Breast epithelium (tissue), 4 donors: Measurements from ENCODE around the gene EPM2AIP1. TPM values are rescaled to one million over a fixed set of nuclear protein-coding genes. Genes with fewer than 3 reads are reported as not detected.
"Not testable (repeated sequence)": the region's sequence is repeated elsewhere in the genome, so short reads cannot be mapped to it uniquely, and the experiment has no call there.

Experiments
- DNase-seq, 2 donors: peaks; one replicate each; pipeline ENCODE4 v3.0.0-alpha.2; 2019; ENCODE audit warnings: low spot score in 2 of 2
- H3K27ac ChIP-seq, 2 donors: fragments of 200-600 bp; sonication (generic) in 1 of 2; one replicate each; pipeline ENCODE4 v1.5.1; 2016 to 2019; ENCODE audit warnings: mild to moderate bottlenecking in 1 of 2
- H3K27me3 ChIP-seq, 2 donors: fragments of 200-600 bp; sonication (generic) in 1 of 2; one replicate each; pipeline versions ENCODE4 v1.5.1 to v1.6.0; 2017 to 2019; ENCODE audit warnings: control low read depth in 1 of 2, mild to moderate bottlenecking in 1 of 2
- H3K36me3 ChIP-seq: fragments of 200-600 bp; one replicate; pipeline ENCODE4 v1.5.1; 2019
- H3K4me1 ChIP-seq, 2 donors: fragments of 200-600 bp; sonication (generic); one replicate each; pipeline ENCODE4 v1.5.1; 2016 to 2019; ENCODE audit warnings: control low read depth in 1 of 2
- H3K4me3 ChIP-seq, 3 donors: fragments of 200-600 bp; sonication (generic); 1 replicate in 2 of 3; 2 replicates in 1 of 3; pipeline ENCODE4 v1.5.1; 2016 to 2019; ENCODE audit warnings: mild to moderate bottlenecking in 3 of 3, moderate library complexity in 2 of 3
- H3K9me3 ChIP-seq, 2 donors: fragments of 200-600 bp; sonication (generic) in 1 of 2; one replicate each; pipeline ENCODE4 v1.5.1; 2016 to 2019; ENCODE audit warnings: control low read depth in 1 of 2
- CTCF ChIP-seq, 3 donors: fragments of 450-650 bp; IDR thresholded peaks; one replicate each; pipeline ENCODE4 v1.5.1; 2016 to 2017; ENCODE audit warnings: antibody characterized with exemption in 3 of 3, mild to moderate bottlenecking in 3 of 3, moderate library complexity in 3 of 3
- POLR2A ChIP-seq: fragments of 450-650 bp; IDR thresholded peaks from one replicate; pipeline ENCODE4 v1.6.1; 2016; ENCODE audit warnings: antibody characterized with exemption, mild to moderate bottlenecking, moderate library complexity
- POLR2AphosphoS5 ChIP-seq, 3 donors: sonication (generic); formaldehyde crosslinking; IDR thresholded peaks; one replicate each; pipeline ENCODE4 v1.6.1; 2017; ENCODE audit warnings: antibody characterized with exemption in 3 of 3
- intact Hi-C: fragments of 100-400 bp; cut with DNase I; formaldehyde crosslinking; loops from one replicate; pipeline ENCODE4 v1.15.1; 2023; ENCODE audit warnings: low total_unique reads
- total RNA-seq, 3 donors: library from RNA; depleted of rRNA; stranded (reverse); fragments of >200 nt; gene quantifications; one replicate each; pipeline ENCODE4 v1.1.0, GENCODE V29; 2016

Gene EPM2AIP1
- 10 to 100 TPM; 13.8 to 25.5 (median 14.1) TPM for total RNA-seq

- H3K4me3 ChIP-seq, result peak within 1 kb of the TSS; percentile 66 to 89 (median 78)
- peak within 1 kb of the TSS; percentile 99 for H3K27ac ChIP-seq
- H3K9me3 ChIP-seq, result no peaks in the 10 kb centered on the region
- no peaks in the 10 kb centered on the region for H3K36me3 ChIP-seq
- DNase-seq, result no peak
- intact Hi-C loops, result no loop called here
- TF ChIP-seq POLR2AphosphoS5 (IDR thresholded peaks at IDR 0.05) (peak; percentile 46 to 90 (median 87)), POLR2A (peak; percentile 71), CTCF (IDR thresholded peaks at IDR 0.05) (peak; percentile 35 to 44 (median 40))
- peaks cover 2 to 9% of the 10 kb centered on the region in 2 donors for H3K4me1 ChIP-seq
- no peaks in the 10 kb centered on the region for H3K27me3 ChIP-seq
Measured at GRCh38 chr3:36992806-36993325, at the start of gene EPM2AIP1. EPM2AIP1 (minus strand) TSS chr3:36993131; CDS start chr3:36993077, 54 bp downstream.

- intact Hi-C loops, H3K4me3 ChIP-seq, H3K36me3 ChIP-seq, DNase-seq, H3K4me1 ChIP-seq, H3K27me3 ChIP-seq, H3K9me3 ChIP-seq, H3K27ac ChIP-seq: not testable (repeated sequence)
Measured at GRCh38 chr3:37042712-37043111, 49.8 kb upstream of the EPM2AIP1 start.

GRCh38 chr3:37041546-37042195 lies 48.7 kb upstream of the EPM2AIP1 start:
- Histone ChIP-seq H3K36me3 (peaks cover 6% of the 10 kb centered on the region), H3K4me3 (no peak overlapping the region)
- intact Hi-C loops, result no loop called here

GRCh38 chr3:37040231-37040630 lies 47.3 kb upstream of the EPM2AIP1 start:
- TF ChIP-seq POLR2AphosphoS5 (IDR thresholded peaks at IDR 0.05) (no peak), POLR2A (no peak), CTCF (IDR thresholded peaks at IDR 0.05) (no peak)
- Histone ChIP-seq H3K9me3 (peaks cover 8 to 15% of the 10 kb centered on the region in 2 donors), H3K27ac (no peak overlapping the region), H3K4me3 (no peak overlapping the region), H3K27me3 (no peaks in the 10 kb centered on the region), H3K4me1 (no peaks in the 10 kb centered on the region), H3K36me3 (peaks cover 6% of the 10 kb centered on the region)
- no peak for DNase-seq
- intact Hi-C loops, result no loop called here

More at GRCh38 chr3:37041546-37042195, 48.7 kb upstream of the EPM2AIP1 start:
- TF ChIP-seq POLR2A, result no peak
- TF ChIP-seq CTCF (IDR thresholded peaks at IDR 0.05), result no peak
- TF ChIP-seq POLR2AphosphoS5 (IDR thresholded peaks at IDR 0.05), result no peak
- H3K4me1 ChIP-seq, result no peaks in the 10 kb centered on the region
- no peaks in the 10 kb centered on the region for H3K27me3 ChIP-seq
- DNase-seq, result no peak
- no peak overlapping the region for H3K27ac ChIP-seq
- H3K9me3 ChIP-seq, result peaks cover 0 to 1% of the 10 kb centered on the region in 2 donors

GRCh38 chr3:37039161-37039846 lies 46.4 kb upstream of the EPM2AIP1 start:
- no peak for TF ChIP-seq CTCF (IDR thresholded peaks at IDR 0.05)
- no peak for TF ChIP-seq POLR2A
- no peak for TF ChIP-seq POLR2AphosphoS5 (IDR thresholded peaks at IDR 0.05)
- H3K4me1 ChIP-seq, result no peaks in the 10 kb centered on the region
- no peak overlapping the region for H3K27ac ChIP-seq
- no peak for DNase-seq
- no peaks in the 10 kb centered on the region for H3K27me3 ChIP-seq
- intact Hi-C loops, result no loop called here
- H3K4me3 ChIP-seq, result no peak overlapping the region
- peaks cover 9 to 15% of the 10 kb centered on the region in 2 donors for H3K9me3 ChIP-seq
- peaks cover 6% of the 10 kb centered on the region for H3K36me3 ChIP-seq
